Lower lobe of right lung (tissue), 2 donors: ENCODE results near the gene PHF1. TPM values are rescaled to one million over a fixed set of nuclear protein-coding genes. Genes with fewer than 3 reads are reported as not detected.

Experiments used
- ATAC-seq, 2 donors: fragments of 200-7000 bp; cut with Tn5 transposase; one replicate each; pipeline ENCODE4 v1.9.1; 2020 to 2022; ENCODE audit warnings: mild to moderate bottlenecking in 2 of 2, moderate library complexity in 2 of 2
- DNase-seq: peaks from one replicate; pipeline ENCODE4 v3.0.0-alpha.2; 2020
- H3K27ac ChIP-seq: fragments of 200-600 bp; one replicate; pipeline ENCODE4 v1.8.0; 2022
- H3K27me3 ChIP-seq: fragments of 200-600 bp; one replicate; pipeline ENCODE4 v1.8.0; 2022; ENCODE audit warnings: low read depth
- H3K36me3 ChIP-seq: fragments of 200-600 bp; one replicate; pipeline ENCODE4 v1.8.0; 2022; ENCODE audit warnings: mild to moderate bottlenecking
- H3K4me1 ChIP-seq: fragments of 200-600 bp; one replicate; pipeline ENCODE4 v1.8.0; 2022
- H3K4me3 ChIP-seq: fragments of 200-600 bp; one replicate; pipeline ENCODE4 v1.8.0; 2022; ENCODE audit warnings: mild to moderate bottlenecking
- H3K9me3 ChIP-seq: fragments of 200-600 bp; one replicate; pipeline ENCODE4 v1.8.0; 2022
- CTCF ChIP-seq: fragments of 200-600 bp; IDR thresholded peaks from one replicate; pipeline ENCODE4 v1.8.0; 2022; ENCODE audit warnings: antibody characterized with exemption, mild to moderate bottlenecking
- intact Hi-C: fragments of 100-400 bp; cut with DNase I; formaldehyde crosslinking; loops from one replicate; pipeline ENCODE4 v1.11.0; 2022
- total RNA-seq: library from RNA; stranded (reverse); fragmentation: NEBNext Ultra II Directional; extraction: Animal tissue kit (Norgen Biotek cat#: 25700); gene quantifications from one replicate; pipeline ENCODE4 v1.2.1, GENCODE V29; 2021
- donor health status: DM: no; HTN: yes; CAD: no; lungs with severe emphysema.

PHF1 gene
- total RNA-seq, 1 donor from 2014 or later, result 69.7 TPM

GRCh38 chr6:33404884-33405283 is 5.9 kb upstream of the PHF1 start:
- intact Hi-C loops, result no loop called here
- no peak for TF ChIP-seq CTCF
- ATAC-seq (no peak), DNase-seq (no peak)
- Histone ChIP-seq H3K36me3 (no peaks in the 10 kb centered on the region), H3K27ac (no peak overlapping the region), H3K4me1 (no peaks in the 10 kb centered on the region), H3K4me3 (no peak overlapping the region), H3K27me3 (no peaks in the 10 kb centered on the region), H3K9me3 (no peaks in the 10 kb centered on the region)

- TF ChIP-seq CTCF, result no peak
- intact Hi-C loops, result no loop called here
These were observed 5.4 kb upstream of the PHF1 start for GRCh38 chr6:33405386-33405940.

GRCh38 chr6:33406126-33406525 is 4.7 kb upstream of the PHF1 start:
- Histone ChIP-seq H3K27me3 (no peaks in the 10 kb centered on the region), H3K9me3 (no peaks in the 10 kb centered on the region), H3K4me3 (no peak overlapping the region), H3K36me3 (no peaks in the 10 kb centered on the region), H3K27ac (no peak overlapping the region), H3K4me1 (no peaks in the 10 kb centered on the region)
- DNase-seq, result no peak
- intact Hi-C loops, result no loop called here
- no peak for TF ChIP-seq CTCF
- ATAC-seq, result no peak

More at GRCh38 chr6:33405386-33405940, 5.4 kb upstream of the PHF1 start:
- no peaks in the 10 kb centered on the region for H3K27me3 ChIP-seq
- no peak for ATAC-seq
- no peaks in the 10 kb centered on the region for H3K4me1 ChIP-seq
- H3K9me3 ChIP-seq, result no peaks in the 10 kb centered on the region
- no peak overlapping the region for H3K27ac ChIP-seq
- no peak overlapping the region for H3K4me3 ChIP-seq
- H3K36me3 ChIP-seq, result no peaks in the 10 kb centered on the region
- DNase-seq, result no peak

GRCh38 chr6:33407132-33407718 is 3.6 kb upstream of the PHF1 start:
- Histone ChIP-seq H3K27ac (no peak overlapping the region), H3K27me3 (no peaks in the 10 kb centered on the region), H3K9me3 (no peaks in the 10 kb centered on the region), H3K4me3 (no peak overlapping the region), H3K4me1 (peaks cover 9% of the 10 kb centered on the region), H3K36me3 (peaks cover 1% of the 10 kb centered on the region)
- no peak for TF ChIP-seq CTCF
- intact Hi-C loops, result no loop called here
- ATAC-seq (no peak), DNase-seq (no peak)

- Histone ChIP-seq H3K36me3 (peaks cover 31% of the 10 kb centered on the region), H3K27me3 (no peaks in the 10 kb centered on the region), H3K27ac (peak overlapping the region; percentile 98), H3K4me3 (peak overlapping the region; percentile 96), H3K4me1 (peaks cover 23% of the 10 kb centered on the region), H3K9me3 (no peaks in the 10 kb centered on the region)
- TF ChIP-seq CTCF, result no peak
- intact Hi-C loops, result no loop called here
- DNase-seq, result peak; percentile 99
- peak; percentile 93 to 95 for ATAC-seq
These were observed 634 bp upstream of the PHF1 start for GRCh38 chr6:33410050-33410710.
